A204.1 (cell line): Measurements from ENCODE around the gene LZTS2.

Source experiments
- FAIRE-seq: peaks from 2 replicates; lab custom pipeline; 2012; peaks lifted over from hg19 to GRCh38; lab: Jason Lieb, UNC

Gene LZTS2

GRCh38 chr10:100979791-100980272 is 19.8 kb upstream of the LZTS2 start:
- FAIRE-seq = no peak

- no peak for FAIRE-seq
These were observed 19.3 kb upstream of the LZTS2 start for GRCh38 chr10:100980311-100980710.

- FAIRE-seq = no peak
These were observed 18.9 kb upstream of the LZTS2 start for GRCh38 chr10:100980711-100981110.

- no peak for FAIRE-seq
These were observed 18.3 kb upstream of the LZTS2 start for GRCh38 chr10:100981178-100981772.

- FAIRE-seq = no peak
These were observed 16.4 kb upstream of the LZTS2 start for GRCh38 chr10:100982916-100983830.

- no peak for FAIRE-seq
These were observed 15.5 kb upstream of the LZTS2 start for GRCh38 chr10:100983868-100984671.

GRCh38 chr10:100984672-100985177 is 14.9 kb upstream of the LZTS2 start:
- no peak for FAIRE-seq

GRCh38 chr10:100985336-100985735 is 14.3 kb upstream of the LZTS2 start:
- FAIRE-seq = no peak

- no peak for FAIRE-seq
These were observed 13.0 kb upstream of the LZTS2 start for GRCh38 chr10:100986623-100986951.

- no peak for FAIRE-seq
These were observed 12.5 kb upstream of the LZTS2 start, which contains the start of the genes MRPL43 and TWNK for GRCh38 chr10:100986952-100987684. Gene MRPL43 (minus strand): TSS chr10:100987497. CDS start chr10:100987443, 54 bp downstream. Gene TWNK (plus strand): TSS chr10:100987543. CDS start chr10:100988211, 668 bp downstream.

GRCh38 chr10:100987685-100988049 is 11.9 kb upstream of the LZTS2 start:
- no peak for FAIRE-seq

GRCh38 chr10:100988166-100988565 is 11.4 kb upstream of the LZTS2 start:
- FAIRE-seq = no peak

- FAIRE-seq = no peak
These were observed 10.5 kb upstream of the LZTS2 start for GRCh38 chr10:100989088-100989487.

- peak; percentile 52 for FAIRE-seq
These were observed 5.5 kb upstream of the LZTS2 start for GRCh38 chr10:100993986-100994708.

- no peak for FAIRE-seq
These were observed 4.4 kb upstream of the LZTS2 start for GRCh38 chr10:100995181-100995580.

GRCh38 chr10:100996678-100997359 is 2.8 kb upstream of the LZTS2 start:
- no peak for FAIRE-seq

- FAIRE-seq = no peak
These were observed 2.0 kb upstream of the LZTS2 start for GRCh38 chr10:100997360-100998182.

- FAIRE-seq = no peak
These were observed 1.2 kb upstream of the LZTS2 start for GRCh38 chr10:100998183-100998990.
